Retinal pigment epithelial cell (primary cell): Measurements from ENCODE around the gene MRPL34.

Experiments used
- DNase-seq: peaks from one replicate; pipeline ENCODE4 v3.0.0-alpha.2; 2010; ENCODE audit warnings: low read depth
- H3K4me3 ChIP-seq: 2 replicates; pipeline ENCODE4 v1.5.1; 2011; ENCODE audit warnings: mild to moderate bottlenecking, low read length, control low read depth, moderate library complexity
- TF ChIP-seq, protein P1 (sequence below): conservative IDR thresholded peaks from 2 replicates; pipeline ENCODE4 v1.5.1; 2011; ENCODE audit warnings: low read depth, low read length, control low read depth, inconsistent platforms

Gene MRPL34

GRCh38 chr19:17275441-17276175, 30.1 kb upstream of the MRPL34 start:
- no peak overlapping the region for H3K4me3 ChIP-seq
- DNase-seq = no peak
- TF ChIP-seq, protein P1, sequence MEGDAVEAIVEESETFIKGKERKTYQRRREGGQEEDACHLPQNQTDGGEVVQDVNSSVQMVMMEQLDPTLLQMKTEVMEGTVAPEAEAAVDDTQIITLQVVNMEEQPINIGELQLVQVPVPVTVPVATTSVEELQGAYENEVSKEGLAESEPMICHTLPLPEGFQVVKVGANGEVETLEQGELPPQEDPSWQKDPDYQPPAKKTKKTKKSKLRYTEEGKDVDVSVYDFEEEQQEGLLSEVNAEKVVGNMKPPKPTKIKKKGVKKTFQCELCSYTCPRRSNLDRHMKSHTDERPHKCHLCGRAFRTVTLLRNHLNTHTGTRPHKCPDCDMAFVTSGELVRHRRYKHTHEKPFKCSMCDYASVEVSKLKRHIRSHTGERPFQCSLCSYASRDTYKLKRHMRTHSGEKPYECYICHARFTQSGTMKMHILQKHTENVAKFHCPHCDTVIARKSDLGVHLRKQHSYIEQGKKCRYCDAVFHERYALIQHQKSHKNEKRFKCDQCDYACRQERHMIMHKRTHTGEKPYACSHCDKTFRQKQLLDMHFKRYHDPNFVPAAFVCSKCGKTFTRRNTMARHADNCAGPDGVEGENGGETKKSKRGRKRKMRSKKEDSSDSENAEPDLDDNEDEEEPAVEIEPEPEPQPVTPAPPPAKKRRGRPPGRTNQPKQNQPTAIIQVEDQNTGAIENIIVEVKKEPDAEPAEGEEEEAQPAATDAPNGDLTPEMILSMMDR = no peak

DNA sequence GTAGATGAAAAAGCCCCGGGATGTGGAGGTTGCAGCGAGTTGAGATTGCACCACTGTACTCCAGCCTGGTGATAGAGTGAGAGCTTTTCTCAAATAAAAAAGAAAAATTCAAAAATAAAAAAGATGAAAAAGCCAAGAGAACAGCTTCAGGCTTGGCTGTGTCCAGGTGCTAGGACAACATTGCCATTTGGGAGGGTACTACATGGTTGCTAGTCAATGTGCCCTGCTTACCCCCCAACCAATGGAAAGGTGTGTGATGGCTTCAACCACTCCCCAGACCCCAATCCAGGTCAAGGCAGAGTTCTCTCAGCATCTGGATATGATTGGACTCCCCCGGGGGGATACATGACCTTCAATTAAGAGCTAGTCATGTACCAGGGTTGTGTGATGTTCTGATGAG, 26.2 kb upstream of the MRPL34 start:
- TF ChIP-seq, protein P1 = no peak
- H3K4me3 ChIP-seq = no peak overlapping the region
- DNase-seq = no peak

DNA sequence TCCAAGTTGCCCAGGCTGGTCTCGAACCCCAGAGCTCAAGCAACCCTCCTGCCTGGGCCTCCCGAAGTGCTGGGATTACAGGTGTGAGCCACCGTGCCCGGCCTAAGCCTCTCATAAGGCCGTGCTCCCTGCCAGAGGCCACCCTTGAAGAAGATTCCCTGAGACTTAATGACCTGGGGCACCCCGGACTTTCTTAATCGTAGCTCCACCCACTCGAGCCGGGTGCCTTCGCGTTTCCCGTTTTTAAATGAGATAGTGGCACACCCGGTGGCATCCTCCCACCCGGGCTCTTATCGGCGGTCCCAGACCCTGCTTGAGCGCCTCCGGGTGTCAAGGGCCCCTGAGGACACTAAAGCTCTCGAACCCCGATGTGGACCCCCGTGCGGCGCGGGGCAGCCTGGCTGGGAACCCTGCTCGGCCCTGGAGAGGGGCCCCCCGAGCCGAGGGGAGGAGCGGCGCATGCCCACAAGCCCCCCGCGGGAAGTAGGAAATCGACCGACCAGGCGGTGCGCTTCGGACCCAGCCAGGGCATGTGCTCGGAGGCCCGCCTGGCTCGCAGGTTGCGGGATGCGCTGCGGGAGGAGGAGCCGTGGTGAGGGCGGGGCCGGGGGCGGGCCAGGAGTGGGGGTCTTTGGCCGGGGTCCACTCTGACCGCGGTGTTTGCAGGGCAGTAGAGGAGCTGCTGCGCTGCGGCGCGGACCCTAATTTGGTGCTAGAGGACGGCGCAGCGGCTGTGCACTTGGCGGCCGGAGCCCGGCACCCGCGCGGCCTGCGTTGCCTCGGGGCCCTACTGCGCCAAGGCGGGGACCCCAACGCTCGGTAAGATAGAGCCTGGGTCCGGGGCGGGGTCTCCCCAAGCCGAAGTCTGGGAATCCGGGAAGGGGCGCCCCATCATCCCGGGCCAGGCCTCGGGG, 24.0 kb upstream of the MRPL34 start, which contains the start of gene ANKLE1:
TSS of gene ANKLE1 (plus strand) at position 511 of the 914 bp plus-strand sequence. CDS start at position 531, 20 bp downstream.
- TF ChIP-seq, protein P1 = no peak
- peak within 1 kb of the TSS; percentile 28 for H3K4me3 ChIP-seq
- DNase-seq = no peak

DNA sequence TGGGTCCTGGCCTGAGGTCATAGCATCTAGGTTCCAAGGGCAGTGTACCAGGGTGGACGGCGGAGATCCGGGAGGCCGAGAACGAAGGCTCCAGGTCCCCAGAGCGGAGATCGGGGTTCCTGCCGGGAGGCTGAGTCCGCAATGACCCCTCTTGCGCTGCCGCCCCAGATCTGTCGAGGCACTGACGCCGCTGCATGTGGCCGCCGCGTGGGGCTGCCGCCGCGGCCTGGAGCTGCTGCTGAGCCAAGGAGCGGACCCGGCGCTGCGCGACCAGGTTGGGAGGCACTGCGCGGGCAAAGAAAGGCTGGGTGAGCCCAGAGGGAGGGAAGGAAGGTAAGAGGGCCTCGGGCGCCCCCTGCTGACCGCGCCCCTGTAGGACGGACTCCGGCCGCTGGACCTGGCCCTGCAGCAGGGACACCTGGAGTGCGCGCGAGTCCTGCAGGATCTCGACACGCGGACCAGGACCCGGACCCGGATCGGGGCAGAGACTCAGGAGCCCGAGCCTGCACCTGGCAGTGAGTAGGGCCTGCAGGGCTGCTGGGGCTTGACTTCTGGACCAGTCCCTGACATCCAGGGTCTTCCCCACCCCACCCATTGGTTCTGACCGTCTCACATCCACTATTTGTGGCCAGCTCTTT, 23.1 kb upstream of the MRPL34 start:
- DNase-seq = no peak
- H3K4me3 ChIP-seq = peak overlapping the region; percentile 14
- TF ChIP-seq, protein P1 = peak; percentile 86

DNA sequence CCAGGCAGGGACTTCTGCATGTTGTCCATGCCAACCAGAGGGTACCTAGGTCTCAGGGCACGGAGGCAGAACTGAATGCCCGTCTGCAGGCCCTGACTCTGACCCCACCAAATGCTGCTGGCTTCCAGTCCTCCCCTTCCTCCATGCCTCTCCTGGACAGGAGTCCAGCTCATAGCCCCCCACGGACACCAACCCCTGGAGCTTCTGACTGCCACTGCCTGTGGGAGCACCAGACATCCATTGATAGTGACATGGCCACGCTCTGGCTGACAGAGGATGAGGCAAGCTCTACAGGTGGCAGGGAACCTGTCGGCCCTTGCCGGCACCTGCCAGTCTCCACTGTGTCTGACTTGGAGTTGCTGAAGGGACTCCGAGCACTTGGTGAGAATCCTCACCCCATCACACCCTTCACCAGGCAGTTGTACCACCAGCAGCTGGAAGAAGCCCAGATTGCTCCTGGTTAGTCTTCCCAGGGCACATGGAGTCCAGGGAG, 22.1 kb upstream of the MRPL34 start:
- TF ChIP-seq, protein P1 = no peak
- H3K4me3 ChIP-seq = no peak overlapping the region
- DNase-seq = no peak

GRCh38 chr19:17285415-17286135, 20.1 kb upstream of the MRPL34 start:
- TF ChIP-seq, protein P1 = no peak
- no peak overlapping the region for H3K4me3 ChIP-seq
- DNase-seq = no peak
